Activated naive CD8-positive, alpha-beta T cell treated with anti-CD3 and anti-CD28 coated beads, Interleukin-2, amount 50 U/mL, for 16 hours (primary cell): ENCODE results near the gene PHLPP1.
A peak's percentile ranks its signal among the peaks of the same experiment; 100 is the strongest.
"Not testable (repeated sequence)": the region's sequence is repeated elsewhere in the genome, so short reads cannot be mapped to it uniquely, and the experiment has no call there.

Source experiments
- DNase-seq: peaks from one replicate; pipeline ENCODE4 v3.0.0-alpha.2; 2020; ENCODE audit warnings: low read depth, low spot score

Gene PHLPP1

DNA sequence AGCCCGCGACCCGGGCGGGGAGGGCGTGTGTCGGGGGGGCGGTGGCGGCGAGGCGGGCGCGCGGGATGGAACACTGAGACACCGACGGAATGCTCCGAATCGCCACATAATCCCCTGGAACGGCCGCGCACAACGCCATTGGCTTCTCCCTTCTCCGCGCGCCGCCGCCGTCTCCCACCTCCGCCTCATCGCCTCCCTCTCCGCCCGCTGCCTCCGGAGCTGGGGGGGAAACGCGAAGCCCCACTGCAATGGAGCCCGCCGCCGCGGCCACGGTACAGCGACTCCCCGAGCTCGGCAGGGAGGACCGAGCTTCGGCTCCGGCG lies at the start of gene PHLPP1:
TSS of gene PHLPP1 (plus strand) at position 106 of the 323 bp plus-strand sequence. CDS start at position 249, 143 bp downstream.
- no peak for DNase-seq

DNA sequence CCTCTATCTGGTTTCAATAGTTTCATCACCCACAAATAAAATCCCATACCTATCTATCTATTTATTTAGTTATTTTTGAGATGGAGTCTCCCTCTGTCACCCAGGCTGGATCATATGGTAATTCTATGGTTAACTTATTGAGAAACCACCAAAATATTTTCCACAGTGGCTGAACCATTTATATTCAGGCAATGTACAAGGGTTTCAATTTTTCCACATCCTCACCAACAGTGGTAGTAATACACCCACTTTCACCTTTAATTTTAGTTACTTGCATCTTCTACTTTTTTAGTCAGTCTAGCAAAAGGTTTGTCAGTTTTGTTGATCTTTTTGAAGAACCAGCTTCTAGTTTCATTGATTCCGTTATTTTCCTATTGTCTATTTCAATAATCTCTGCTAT lies 46.1 kb upstream of the PHLPP1 start:
- no peak for DNase-seq

GRCh38 chr18:62670573-62670972 lies 44.8 kb upstream of the PHLPP1 start:
- DNase-seq: no peak

DNA sequence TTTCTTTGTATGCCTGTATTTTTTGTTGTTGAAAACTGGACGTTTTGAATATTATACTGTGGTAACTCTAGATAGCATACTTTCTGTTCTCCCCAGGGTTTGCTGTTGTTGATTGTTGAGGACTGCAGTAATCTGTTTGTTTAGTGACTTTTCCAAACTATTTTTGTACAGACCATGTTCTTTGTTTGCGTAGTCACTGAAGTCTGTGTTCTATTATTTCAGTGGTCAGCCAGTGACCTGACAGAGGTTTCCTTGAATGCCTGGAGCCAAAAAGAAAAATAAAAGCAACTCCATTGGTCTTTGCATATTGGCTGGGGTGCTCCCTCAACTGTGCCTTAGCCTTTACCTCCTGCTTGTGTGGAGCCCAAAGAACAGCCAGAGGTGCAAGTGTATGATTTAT lies 42.7 kb upstream of the PHLPP1 start:
- DNase-seq: no peak

- no peak for DNase-seq
Observed at GRCh38 chr18:62678847-62679485, 36.4 kb upstream of the PHLPP1 start.

GRCh38 chr18:62682371-62682770 lies 33.0 kb upstream of the PHLPP1 start:
- no peak for DNase-seq

GRCh38 chr18:62683935-62684334 lies 31.4 kb upstream of the PHLPP1 start:
- DNase-seq: no peak

- DNase-seq: no peak
Observed at GRCh38 chr18:62688743-62689317, 26.5 kb upstream of the PHLPP1 start.

GRCh38 chr18:62690236-62690815 lies 25.0 kb upstream of the PHLPP1 start:
- no peak for DNase-seq

GRCh38 chr18:62693659-62694058 lies 21.7 kb upstream of the PHLPP1 start:
- no peak for DNase-seq

DNA sequence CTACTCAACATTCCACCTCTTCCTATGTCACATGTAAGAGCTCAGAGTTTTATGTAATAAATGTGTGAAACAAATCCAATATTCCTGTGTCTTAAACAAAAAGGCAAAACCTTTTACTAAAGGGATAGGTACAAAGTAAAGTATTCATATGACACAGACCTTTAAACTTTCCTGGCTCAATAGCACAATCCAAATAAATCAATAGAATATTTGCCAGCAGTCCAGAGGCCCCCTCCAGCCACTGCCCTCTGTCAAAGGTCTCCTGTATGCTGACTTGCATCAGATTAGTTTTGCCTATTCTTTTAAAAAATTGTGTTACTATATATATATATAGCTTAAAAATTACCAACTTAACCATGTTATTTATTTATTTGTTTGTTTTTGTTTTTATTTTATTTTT lies 17.7 kb upstream of the PHLPP1 start:
- DNase-seq: no peak

DNA sequence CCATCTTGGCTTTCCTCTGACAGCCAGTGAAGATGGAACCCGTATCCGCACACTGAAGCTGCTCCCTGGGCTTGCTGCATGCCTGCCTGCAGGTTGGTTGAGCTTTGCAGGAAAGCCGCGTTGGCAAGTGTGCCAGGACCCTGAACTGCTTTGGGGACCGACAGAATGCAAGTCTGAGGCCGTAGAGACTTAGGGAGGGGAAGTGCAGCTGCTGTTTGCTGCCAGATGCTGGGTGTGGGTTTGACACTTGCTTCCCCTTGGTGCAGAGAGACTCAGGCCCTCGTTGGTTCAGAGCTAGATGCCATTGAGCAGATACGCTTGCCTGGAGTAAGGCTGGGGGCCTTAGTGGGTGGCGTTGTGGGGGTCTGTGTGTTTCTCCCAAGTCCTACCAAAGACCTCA lies 13.1 kb upstream of the PHLPP1 start:
- no peak for DNase-seq

DNA sequence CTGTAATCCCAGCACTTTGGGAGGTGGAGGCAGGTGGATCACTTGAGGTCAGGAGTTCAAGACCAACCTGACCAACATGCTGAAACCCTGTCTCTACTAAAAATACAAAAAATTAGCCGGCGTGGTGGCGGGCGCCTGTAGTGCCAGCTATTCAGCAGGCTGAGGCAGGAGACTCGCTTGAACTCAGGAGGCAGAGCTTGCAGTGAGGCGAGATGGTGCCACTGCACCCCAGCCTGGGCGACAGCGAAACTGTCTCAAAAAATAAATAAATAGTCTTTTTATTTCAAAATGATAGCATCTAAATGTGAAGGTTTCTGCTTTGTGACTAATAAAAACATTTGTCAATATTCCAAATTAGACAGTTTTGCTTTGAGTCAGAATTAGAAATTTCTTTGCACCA lies 8.5 kb upstream of the PHLPP1 start:
- DNase-seq: not testable (repeated sequence)

DNA sequence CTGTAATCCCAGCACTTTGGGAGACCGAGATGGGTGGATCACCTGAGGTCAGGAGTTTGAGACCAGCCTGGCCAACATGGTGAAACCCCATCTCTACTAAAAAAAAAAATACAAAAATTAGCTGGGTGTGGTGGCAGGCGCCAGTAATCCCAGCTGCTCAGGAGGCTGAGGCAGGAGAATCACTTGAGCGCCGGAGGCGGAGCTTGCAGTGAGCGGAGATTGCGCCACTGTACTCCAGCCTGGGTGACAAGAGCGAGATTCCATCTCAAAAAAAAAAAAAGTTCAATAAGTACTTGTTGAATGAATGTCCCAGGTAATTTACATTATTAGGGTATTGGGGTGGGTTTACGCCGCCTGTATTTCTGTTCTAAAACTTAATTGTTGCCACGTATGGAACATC lies 5.4 kb upstream of the PHLPP1 start:
- DNase-seq: not testable (repeated sequence)

- no peak for DNase-seq
Observed at GRCh38 chr18:62710417-62710816, 4.9 kb upstream of the PHLPP1 start.

DNA sequence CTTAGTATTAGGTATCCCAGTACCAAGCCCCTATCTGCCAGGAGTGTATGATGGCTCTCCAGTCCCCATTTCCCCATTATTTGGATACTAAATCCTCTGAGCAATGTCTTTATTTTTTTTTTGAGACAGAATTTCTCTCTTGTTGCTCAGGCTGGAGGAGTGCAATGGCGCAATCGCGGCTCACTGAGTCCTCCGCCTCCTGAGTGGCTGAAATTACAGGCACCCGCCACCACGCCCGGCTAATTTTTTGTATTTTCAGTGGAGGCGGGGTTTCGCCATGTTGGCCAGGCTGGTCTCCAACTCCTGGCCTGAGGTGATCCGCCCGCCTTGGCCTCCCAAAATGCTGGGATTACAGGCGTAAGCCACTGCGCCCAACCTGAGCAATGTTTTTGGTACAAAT lies 3.6 kb upstream of the PHLPP1 start:
- DNase-seq: no peak

DNA sequence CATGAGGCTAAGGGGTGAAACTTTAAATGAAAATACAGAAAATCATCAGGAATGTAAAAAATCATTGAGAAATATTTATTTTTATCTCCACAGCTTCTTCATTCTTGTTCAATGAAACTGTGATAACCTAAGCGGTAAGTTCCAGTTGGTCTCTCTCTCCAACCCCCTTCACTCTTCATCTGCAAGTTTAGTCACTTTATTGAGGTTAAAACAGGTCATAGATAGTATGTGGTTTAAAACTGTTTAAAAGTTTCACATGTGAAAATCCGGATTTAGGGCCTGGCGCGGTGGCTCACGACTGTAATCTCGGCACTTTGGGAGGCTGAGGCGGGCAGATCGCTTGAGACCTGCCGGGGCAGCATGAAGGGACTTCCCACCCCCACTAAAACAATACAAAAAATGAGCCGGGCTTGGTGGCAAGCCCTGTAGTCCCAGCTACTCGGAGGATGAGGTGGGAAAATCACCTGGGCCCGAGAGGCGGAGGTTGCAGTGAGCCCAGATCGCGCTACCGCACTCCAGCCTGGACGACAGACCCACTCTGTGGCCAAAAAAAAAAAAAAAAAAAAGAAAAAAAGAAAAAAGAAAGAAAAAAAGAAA lies 1.6 kb upstream of the PHLPP1 start:
- DNase-seq: no peak

- DNase-seq: peak; percentile 79
Observed at GRCh38 chr18:62714671-62715435, 488 bp upstream of the PHLPP1 start.

DNA sequence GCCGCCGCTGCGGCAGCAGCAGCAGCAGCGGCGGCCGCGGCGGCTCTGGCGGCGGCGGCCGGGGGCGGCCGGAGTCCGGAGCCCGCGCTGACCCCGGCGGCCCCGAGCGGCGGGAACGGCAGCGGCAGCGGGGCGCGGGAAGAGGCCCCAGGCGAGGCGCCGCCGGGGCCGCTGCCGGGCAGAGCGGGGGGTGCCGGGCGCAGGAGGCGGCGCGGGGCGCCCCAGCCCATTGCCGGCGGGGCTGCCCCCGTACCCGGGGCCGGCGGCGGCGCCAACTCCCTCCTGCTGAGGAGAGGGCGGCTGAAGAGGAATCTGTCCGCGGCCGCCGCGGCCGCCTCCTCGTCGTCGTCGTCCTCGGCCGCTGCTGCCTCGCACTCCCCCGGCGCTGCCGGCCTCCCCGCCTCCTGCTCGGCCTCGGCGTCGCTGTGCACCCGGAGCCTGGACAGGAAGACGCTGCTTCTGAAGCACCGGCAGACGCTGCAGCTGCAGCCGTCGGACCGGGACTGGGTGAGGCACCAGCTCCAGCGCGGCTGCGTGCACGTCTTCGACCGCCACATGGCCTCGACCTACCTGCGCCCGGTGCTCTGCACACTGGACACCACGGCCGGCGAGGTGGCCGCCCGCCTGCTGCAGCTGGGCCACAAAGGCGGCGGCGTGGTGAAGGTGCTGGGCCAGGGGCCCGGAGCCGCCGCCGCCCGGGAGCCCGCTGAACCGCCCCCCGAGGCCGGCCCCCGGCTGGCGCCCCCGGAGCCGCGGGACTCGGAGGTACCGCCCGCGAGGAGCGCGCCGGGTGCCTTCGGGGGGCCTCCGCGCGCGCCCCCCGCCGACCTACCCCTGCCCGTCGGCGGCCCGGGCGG lies 646 bp downstream of the PHLPP1 start:
- DNase-seq: no peak

- DNase-seq: no peak
Observed at GRCh38 chr18:62716619-62717168, 1.4 kb downstream of the PHLPP1 start.
